GM12864 (cell line): ENCODE measurements around the gene SERPING1.

ENCODE experiments used
- DNase-seq: peaks from one replicate; pipeline ENCODE4 v3.0.0-alpha.2; 2011; ENCODE audit warnings: low read depth
- H3K4me3 ChIP-seq: 2 replicates; pipeline ENCODE4 v1.5.1; 2011; ENCODE audit warnings: mild to moderate bottlenecking, low read depth, low read length, control low read depth
- CTCF ChIP-seq: IDR thresholded peaks from 2 replicates; pipeline ENCODE4 v1.5.1; 2011; ENCODE audit warnings: low read depth, mild to moderate bottlenecking, moderate library complexity, low read length, control low read depth, inconsistent platforms; ENCODE audit errors: missing control alignments

Gene SERPING1

DNA sequence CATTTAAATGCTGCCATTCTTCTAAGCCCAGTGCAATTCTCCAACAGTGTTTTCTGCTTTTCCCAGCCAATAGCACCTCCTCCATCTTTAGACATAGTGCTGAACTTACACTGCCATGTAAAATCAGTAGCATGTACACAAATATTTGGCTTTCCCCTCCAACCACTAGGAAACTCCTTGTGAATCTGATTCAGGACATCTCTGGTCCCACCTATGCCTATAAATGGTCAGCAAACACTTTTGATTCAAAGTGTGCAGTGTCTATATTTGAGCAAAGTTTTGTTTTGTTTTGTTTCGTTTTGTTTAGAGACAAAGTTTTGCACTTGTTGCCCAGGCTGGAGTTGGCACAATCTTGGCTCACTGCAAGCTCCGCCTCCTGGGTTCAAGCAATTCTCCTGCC lies 27.4 kb downstream of the SERPING1 start:
- DNase-seq, result no peak
- no peak for TF ChIP-seq CTCF
- H3K4me3 ChIP-seq, result no peak overlapping the region

DNA sequence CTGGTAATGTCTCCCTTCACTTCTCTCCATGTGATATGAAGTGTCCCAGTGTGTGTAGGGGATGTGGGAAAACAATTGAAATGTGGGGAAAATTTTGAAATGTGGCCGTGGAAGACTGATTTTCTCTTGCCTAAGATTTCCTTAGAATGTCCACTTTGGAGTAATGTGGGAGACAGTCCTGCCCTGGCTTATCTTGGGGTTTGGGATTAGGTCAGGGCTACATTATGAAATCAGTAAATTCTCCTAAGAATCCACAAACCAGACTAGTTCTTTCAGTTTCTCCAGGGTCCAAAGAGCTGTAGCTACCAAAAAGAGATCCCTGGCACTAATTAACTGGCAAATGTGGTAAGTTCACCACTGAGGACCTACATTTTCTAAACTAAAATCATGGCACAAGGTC lies 29.4 kb downstream of the SERPING1 start:
- no peak for TF ChIP-seq CTCF
- no peak overlapping the region for H3K4me3 ChIP-seq
- DNase-seq, result no peak

- no peak for TF ChIP-seq CTCF
- no peak overlapping the region for H3K4me3 ChIP-seq
- DNase-seq, result no peak
Measured at GRCh38 chr11:57630171-57630570, 32.7 kb downstream of the SERPING1 start.

GRCh38 chr11:57632116-57632515 lies 34.6 kb downstream of the SERPING1 start:
- no peak for TF ChIP-seq CTCF
- H3K4me3 ChIP-seq, result no peak overlapping the region
- no peak for DNase-seq

GRCh38 chr11:57633394-57634070 lies 36.0 kb downstream of the SERPING1 start:
- DNase-seq, result no peak
- no peak overlapping the region for H3K4me3 ChIP-seq
- no peak for TF ChIP-seq CTCF

DNA sequence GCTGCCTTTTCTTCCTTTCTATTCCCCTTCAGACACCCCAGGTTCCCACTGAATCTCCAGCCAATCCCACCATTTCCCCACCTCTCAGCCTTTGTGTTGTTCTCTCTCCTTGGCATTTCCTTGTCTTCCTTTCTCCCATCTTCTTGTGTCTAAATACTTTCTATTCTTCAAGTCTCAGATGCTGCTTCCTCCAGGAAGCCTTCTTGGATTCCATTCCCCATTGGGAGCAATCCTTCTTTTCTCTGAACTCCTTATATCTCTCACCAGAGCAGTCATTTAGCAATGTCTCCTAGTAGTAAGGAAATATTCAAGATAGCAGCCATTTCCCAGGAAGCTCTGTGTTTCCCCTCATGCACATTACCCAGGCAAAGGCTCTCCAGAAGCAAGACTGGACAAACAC lies 36.8 kb downstream of the SERPING1 start:
- no peak for DNase-seq
- no peak for TF ChIP-seq CTCF
- H3K4me3 ChIP-seq, result no peak overlapping the region

DNA sequence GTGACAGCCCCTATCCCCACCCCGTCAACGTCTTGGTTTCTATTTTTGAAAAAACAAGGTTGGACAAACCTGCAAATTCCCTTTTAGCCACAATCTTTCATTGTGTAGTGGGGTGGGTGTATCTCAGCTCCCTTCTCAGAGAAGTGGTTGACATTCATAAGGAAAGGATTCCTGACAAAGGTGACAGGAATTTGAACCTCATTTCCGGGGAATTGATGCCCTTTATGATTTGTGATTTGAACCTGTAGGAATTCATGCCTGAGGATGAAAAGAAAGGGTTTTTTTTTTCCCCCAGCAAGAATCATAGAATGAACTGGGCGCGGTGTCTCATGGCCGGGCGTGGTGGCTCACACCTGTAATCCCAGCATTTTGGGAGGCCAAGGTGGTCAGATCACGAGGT lies 37.8 kb downstream of the SERPING1 start:
- no peak for TF ChIP-seq CTCF
- no peak overlapping the region for H3K4me3 ChIP-seq

More for the DNA sequence above, 37.8 kb downstream of the SERPING1 start:
- DNase-seq, result no peak
